Mammary epithelial cell (primary cell): ENCODE measurements around the gene IFFO2.

ENCODE experiments used
- EZH2 ChIP-seq: IDR thresholded peaks from 2 replicates; pipeline ENCODE4 v1.6.1; 2012; ENCODE audit warnings: low read length, inconsistent platforms, borderline replicate concordance
- TF ChIP-seq, protein P1 (sequence below), 2 donors: IDR thresholded peaks in 1 of 2; conservative IDR thresholded peaks in 1 of 2; 2 replicates each; pipeline ENCODE4 v1.5.1; 2011 to 2012; ENCODE audit warnings: inconsistent platforms in 2 of 2, low read length in 2 of 2, mild to moderate bottlenecking in 2 of 2, control low read depth in 1 of 2, low read depth in 1 of 2; ENCODE audit not compliant: insufficient read depth in 1 of 2; ENCODE audit errors: extremely low read depth in 1 of 2

DNA sequence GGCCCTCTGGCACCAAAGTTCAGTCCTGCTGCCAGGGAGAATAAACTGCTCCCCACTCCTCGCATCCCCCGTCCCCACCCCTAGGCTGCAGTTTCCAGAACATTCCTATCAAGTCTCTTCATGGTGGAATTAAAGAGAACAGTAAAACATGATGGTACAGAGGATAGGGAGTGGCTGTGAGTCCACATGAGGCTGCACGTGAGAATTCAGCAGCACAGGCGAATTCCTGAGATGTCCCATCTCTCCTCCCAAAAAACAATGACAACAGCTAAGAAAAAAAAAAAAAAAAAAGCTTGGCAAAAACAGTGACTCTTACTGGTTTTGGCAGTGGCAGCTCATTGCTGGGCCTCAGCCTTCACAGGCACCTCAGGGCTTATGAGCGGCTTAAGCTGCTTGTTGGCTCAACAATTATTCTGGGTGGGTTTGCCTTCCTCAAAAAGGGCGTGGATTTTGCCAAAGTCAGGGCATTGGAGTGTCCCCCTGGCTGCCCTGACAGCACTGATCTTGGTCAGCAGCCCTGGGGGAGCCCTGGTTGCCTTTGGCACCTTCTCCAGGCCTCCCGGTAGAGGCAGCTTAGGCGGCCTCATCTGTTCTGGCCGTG is 5.7 kb upstream of the IFFO2 start:
- TF ChIP-seq, protein P1, sequence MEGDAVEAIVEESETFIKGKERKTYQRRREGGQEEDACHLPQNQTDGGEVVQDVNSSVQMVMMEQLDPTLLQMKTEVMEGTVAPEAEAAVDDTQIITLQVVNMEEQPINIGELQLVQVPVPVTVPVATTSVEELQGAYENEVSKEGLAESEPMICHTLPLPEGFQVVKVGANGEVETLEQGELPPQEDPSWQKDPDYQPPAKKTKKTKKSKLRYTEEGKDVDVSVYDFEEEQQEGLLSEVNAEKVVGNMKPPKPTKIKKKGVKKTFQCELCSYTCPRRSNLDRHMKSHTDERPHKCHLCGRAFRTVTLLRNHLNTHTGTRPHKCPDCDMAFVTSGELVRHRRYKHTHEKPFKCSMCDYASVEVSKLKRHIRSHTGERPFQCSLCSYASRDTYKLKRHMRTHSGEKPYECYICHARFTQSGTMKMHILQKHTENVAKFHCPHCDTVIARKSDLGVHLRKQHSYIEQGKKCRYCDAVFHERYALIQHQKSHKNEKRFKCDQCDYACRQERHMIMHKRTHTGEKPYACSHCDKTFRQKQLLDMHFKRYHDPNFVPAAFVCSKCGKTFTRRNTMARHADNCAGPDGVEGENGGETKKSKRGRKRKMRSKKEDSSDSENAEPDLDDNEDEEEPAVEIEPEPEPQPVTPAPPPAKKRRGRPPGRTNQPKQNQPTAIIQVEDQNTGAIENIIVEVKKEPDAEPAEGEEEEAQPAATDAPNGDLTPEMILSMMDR (conservative IDR thresholded peaks at IDR 0.05 in 1 of 2, IDR thresholded peaks at IDR 0.05 in 1 of 2; ENCODE audit: extremely low read depth in 1 of 2, insufficient read depth in 1 of 2, low read depth in 1 of 2, low read length in 2 of 2) = no peak
- no peak for TF ChIP-seq EZH2
